Measurements from ENCODE around the gene GPR32.

Gene GPR32

GRCh38 chr19:50739132-50739913 is 30.9 kb upstream of the GPR32 start:
- Histone ChIP-seq H2AFZ (ENCODE audit: low read depth, low read length, severe bottlenecking) (no peak overlapping the region), H3K27me3 (ENCODE audit: low read length) (no peaks in the 10 kb centered on the region), H3K4me3 (ENCODE audit: insufficient read depth, low read length, poor library complexity, severe bottlenecking) (no peak overlapping the region), H3F3A (ENCODE audit: insufficient read depth) (no peaks in the 10 kb centered on the region), H3K27ac (ENCODE audit: low read depth, low read length) (no peak overlapping the region), H3K79me2 (ENCODE audit: insufficient read depth, low read length) (no peaks in the 10 kb centered on the region), H3K9me3 (ENCODE audit: insufficient read depth, low read length) (no peaks in the 10 kb centered on the region), H3K4me2 (ENCODE audit: low read depth, low read length, poor library complexity, severe bottlenecking) (no peak overlapping the region), H3K9ac (ENCODE audit: low read length) (no peak overlapping the region), H3K36me3 (ENCODE audit: low read length) (no peaks in the 10 kb centered on the region), H4K20me1 (ENCODE audit: low read depth, low read length) (no peaks in the 10 kb centered on the region), H3K9me2 (replicated peaks; ENCODE audit: insufficient read depth, low read length) (no peaks in the 10 kb centered on the region)
- TF ChIP-seq, protein P1, sequence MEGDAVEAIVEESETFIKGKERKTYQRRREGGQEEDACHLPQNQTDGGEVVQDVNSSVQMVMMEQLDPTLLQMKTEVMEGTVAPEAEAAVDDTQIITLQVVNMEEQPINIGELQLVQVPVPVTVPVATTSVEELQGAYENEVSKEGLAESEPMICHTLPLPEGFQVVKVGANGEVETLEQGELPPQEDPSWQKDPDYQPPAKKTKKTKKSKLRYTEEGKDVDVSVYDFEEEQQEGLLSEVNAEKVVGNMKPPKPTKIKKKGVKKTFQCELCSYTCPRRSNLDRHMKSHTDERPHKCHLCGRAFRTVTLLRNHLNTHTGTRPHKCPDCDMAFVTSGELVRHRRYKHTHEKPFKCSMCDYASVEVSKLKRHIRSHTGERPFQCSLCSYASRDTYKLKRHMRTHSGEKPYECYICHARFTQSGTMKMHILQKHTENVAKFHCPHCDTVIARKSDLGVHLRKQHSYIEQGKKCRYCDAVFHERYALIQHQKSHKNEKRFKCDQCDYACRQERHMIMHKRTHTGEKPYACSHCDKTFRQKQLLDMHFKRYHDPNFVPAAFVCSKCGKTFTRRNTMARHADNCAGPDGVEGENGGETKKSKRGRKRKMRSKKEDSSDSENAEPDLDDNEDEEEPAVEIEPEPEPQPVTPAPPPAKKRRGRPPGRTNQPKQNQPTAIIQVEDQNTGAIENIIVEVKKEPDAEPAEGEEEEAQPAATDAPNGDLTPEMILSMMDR (IDR thresholded peaks at IDR 0.05; ENCODE audit: insufficient read depth, low read length, poor library complexity, severe bottlenecking) = no peak
- no peak for TF ChIP-seq EZH2phosphoT487 (conservative IDR thresholded peaks at IDR 0.05; ENCODE audit: low read length)

- no peak overlapping the region for H3K9ac ChIP-seq (ENCODE audit: low read length)
- no peaks in the 10 kb centered on the region for H3K27me3 ChIP-seq (ENCODE audit: low read length)
- H3K27ac ChIP-seq (ENCODE audit: low read depth, low read length) = no peak overlapping the region
- H3K9me2 ChIP-seq (replicated peaks; ENCODE audit: insufficient read depth, low read length) = no peaks in the 10 kb centered on the region
- H3F3A ChIP-seq (ENCODE audit: insufficient read depth) = no peaks in the 10 kb centered on the region
- H4K20me1 ChIP-seq (ENCODE audit: low read depth, low read length) = no peaks in the 10 kb centered on the region
- no peak for TF ChIP-seq EZH2phosphoT487 (conservative IDR thresholded peaks at IDR 0.05; ENCODE audit: low read length)
- TF ChIP-seq, protein P1 (IDR thresholded peaks at IDR 0.05; ENCODE audit: insufficient read depth, low read length, poor library complexity, severe bottlenecking) = no peak
- H3K4me2 ChIP-seq (ENCODE audit: low read depth, low read length, poor library complexity, severe bottlenecking) = no peak overlapping the region
- H3K4me3 ChIP-seq (ENCODE audit: insufficient read depth, low read length, poor library complexity, severe bottlenecking) = no peak overlapping the region
- H2AFZ ChIP-seq (ENCODE audit: low read depth, low read length, severe bottlenecking) = no peak overlapping the region
- no peaks in the 10 kb centered on the region for H3K79me2 ChIP-seq (ENCODE audit: insufficient read depth, low read length)
- H3K9me3 ChIP-seq (ENCODE audit: insufficient read depth, low read length) = no peaks in the 10 kb centered on the region
- no peaks in the 10 kb centered on the region for H3K36me3 ChIP-seq (ENCODE audit: low read length)
Measured at GRCh38 chr19:50739914-50740426, 30.3 kb upstream of the GPR32 start.

DNA sequence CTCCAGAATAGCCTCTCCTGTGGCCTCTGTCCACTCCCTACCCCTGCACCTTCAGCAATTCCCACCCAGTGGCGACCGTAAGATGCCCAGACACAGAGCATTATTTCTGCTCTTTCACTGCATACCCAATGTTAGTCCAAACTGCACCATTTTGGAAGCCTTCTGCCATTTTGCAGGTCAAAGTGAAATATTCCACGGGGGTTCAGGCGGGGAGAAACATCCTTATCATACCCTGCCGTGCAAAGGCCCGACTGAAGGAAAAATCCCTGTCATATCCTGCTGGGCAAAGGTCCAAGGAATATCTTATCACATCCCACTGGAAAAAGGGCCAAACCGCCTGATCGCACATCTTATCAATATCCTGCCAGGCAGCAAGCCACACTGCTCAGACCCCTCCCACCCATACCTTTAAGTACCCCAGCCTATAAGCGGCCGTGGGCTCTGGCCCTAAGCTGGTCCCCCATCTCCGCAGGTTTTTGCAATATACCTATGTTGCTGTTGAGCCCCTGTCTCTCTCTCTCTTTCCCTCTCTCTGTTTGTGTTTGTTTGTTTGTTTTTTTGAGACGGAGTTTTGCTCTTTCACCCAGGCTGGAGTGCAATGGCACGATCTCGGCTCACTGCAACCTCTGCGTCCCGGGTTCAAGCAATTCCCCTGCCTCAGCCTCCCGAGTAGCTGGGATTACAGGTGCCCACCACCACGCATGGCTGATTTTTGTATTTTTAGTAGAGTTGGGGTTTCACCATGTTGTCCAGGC is 28.9 kb upstream of the GPR32 start:
- no peaks in the 10 kb centered on the region for H3K27me3 ChIP-seq (ENCODE audit: low read length)
- H2AFZ ChIP-seq (ENCODE audit: low read depth, low read length, severe bottlenecking) = no peak overlapping the region
- no peaks in the 10 kb centered on the region for H3F3A ChIP-seq (ENCODE audit: insufficient read depth)

More for the DNA sequence above, 28.9 kb upstream of the GPR32 start:
- Histone ChIP-seq H3K4me3 (ENCODE audit: insufficient read depth, low read length, poor library complexity, severe bottlenecking) (no peak overlapping the region), H3K27ac (ENCODE audit: low read depth, low read length) (no peak overlapping the region), H4K20me1 (ENCODE audit: low read depth, low read length) (no peaks in the 10 kb centered on the region), H3K9ac (ENCODE audit: low read length) (no peak overlapping the region), H3K4me2 (ENCODE audit: low read depth, low read length, poor library complexity, severe bottlenecking) (no peak overlapping the region), H3K9me3 (ENCODE audit: insufficient read depth, low read length) (no peaks in the 10 kb centered on the region), H3K9me2 (replicated peaks; ENCODE audit: insufficient read depth, low read length) (no peaks in the 10 kb centered on the region), H3K79me2 (ENCODE audit: insufficient read depth, low read length) (no peaks in the 10 kb centered on the region), H3K36me3 (ENCODE audit: low read length) (no peaks in the 10 kb centered on the region)
- TF ChIP-seq, protein P1 (IDR thresholded peaks at IDR 0.05; ENCODE audit: insufficient read depth, low read length, poor library complexity, severe bottlenecking) = no peak
- no peak for TF ChIP-seq EZH2phosphoT487 (conservative IDR thresholded peaks at IDR 0.05; ENCODE audit: low read length)
